OCI-LY1 (cell line): ENCODE measurements around the gene AKT1S1.
A peak's percentile ranks its signal among the peaks of the same experiment; 100 is the strongest.

Experiments
- H2AFZ ChIP-seq: fragments of 200-600 bp; sonication (generic), shearing (Covaris generic); 2 replicates; pipeline ENCODE4 v1.6.0; 2014; ENCODE audit warnings: antibody characterized with exemption, mild to moderate bottlenecking, low read length
- H3F3A ChIP-seq: fragments of 200-600 bp; sonication (generic), shearing (Covaris generic); 2 replicates; pipeline ENCODE4 v1.6.0; 2014; ENCODE audit warnings: mild to moderate bottlenecking, antibody characterized with exemption, low read length, moderate library complexity; ENCODE audit not compliant: insufficient read depth
- H3K27ac ChIP-seq: fragments of 200-600 bp; sonication (generic); 2 replicates; pipeline ENCODE4 v1.5.1; 2014; ENCODE audit warnings: low read length, mixed run types, mild to moderate bottlenecking, low read depth; ENCODE audit not compliant: poor library complexity, severe bottlenecking
- H3K27me3 ChIP-seq: fragments of 200-600 bp; sonication (generic); 2 replicates; pipeline ENCODE4 v1.6.0; 2014; ENCODE audit warnings: antibody characterized with exemption, mild to moderate bottlenecking, low read length, moderate library complexity; ENCODE audit not compliant: insufficient read depth
- H3K36me3 ChIP-seq: fragments of 200-600 bp; sonication (generic); 2 replicates; pipeline ENCODE4 v1.6.1; 2014; ENCODE audit warnings: mild to moderate bottlenecking, antibody characterized with exemption, low read length, moderate library complexity, mixed read lengths; ENCODE audit not compliant: insufficient read depth
- H3K4me1 ChIP-seq: fragments of 200-600 bp; sonication (generic); 2 replicates; pipeline ENCODE4 v1.5.1; 2014; ENCODE audit warnings: mild to moderate bottlenecking, low read length, moderate library complexity; ENCODE audit not compliant: insufficient read depth, severe bottlenecking
- H3K4me2 ChIP-seq: fragments of 200-600 bp; sonication (generic), shearing (Covaris generic); 2 replicates; pipeline ENCODE4 v1.6.1; 2014; ENCODE audit warnings: low read length
- H3K4me3 ChIP-seq: fragments of 200-600 bp; sonication (generic); 2 replicates; pipeline ENCODE4 v1.5.1; 2014; ENCODE audit warnings: low read length, low read depth, mild to moderate bottlenecking, mixed read lengths; ENCODE audit not compliant: poor library complexity, severe bottlenecking
- H3K79me2 ChIP-seq: fragments of 200-600 bp; shearing (Covaris generic); 2 replicates; pipeline ENCODE4 v1.6.1; 2016; ENCODE audit warnings: mixed run types, low read length, mixed read lengths; ENCODE audit not compliant: insufficient read depth
- H3K9ac ChIP-seq: fragments of 200-600 bp; sonication (generic), shearing (Covaris generic); 2 replicates; pipeline ENCODE4 v1.6.1; 2014; ENCODE audit warnings: mild to moderate bottlenecking, low read length, mixed read lengths
- H3K9me2 ChIP-seq: fragments of 200-600 bp; sonication (generic), shearing (Covaris generic); 2 replicates; pipeline ENCODE4 v1.6.1; 2014; ENCODE audit warnings: low read depth, mild to moderate bottlenecking, low read length, mixed read lengths
- H3K9me3 ChIP-seq: fragments of 200-600 bp; shearing (Covaris generic); 2 replicates; pipeline ENCODE4 v1.6.1; 2014; ENCODE audit warnings: low read length, mixed read lengths
- H4K20me1 ChIP-seq: fragments of 200-600 bp; sonication (generic), shearing (Covaris generic); 2 replicates; pipeline ENCODE4 v1.6.0; 2016; ENCODE audit warnings: mild to moderate bottlenecking, low read length; ENCODE audit not compliant: insufficient read depth
- EZH2 ChIP-seq: fragments of 200-600 bp; sonication (generic), shearing (Covaris generic); IDR thresholded peaks from 2 replicates; pipeline ENCODE4 v1.8.0; 2017; ENCODE audit warnings: borderline replicate concordance, mixed run types, mild to moderate bottlenecking, antibody characterized with exemption, low read length, moderate library complexity, mixed read lengths
- TF ChIP-seq, protein P1 (sequence below): fragments of 200-600 bp; sonication (generic), shearing (Covaris generic); IDR thresholded peaks from 2 replicates; pipeline ENCODE4 v1.5.1; 2017; ENCODE audit warnings: mild to moderate bottlenecking, antibody characterized with exemption, low read length, moderate library complexity, mixed read lengths

The AKT1S1 gene

DNA sequence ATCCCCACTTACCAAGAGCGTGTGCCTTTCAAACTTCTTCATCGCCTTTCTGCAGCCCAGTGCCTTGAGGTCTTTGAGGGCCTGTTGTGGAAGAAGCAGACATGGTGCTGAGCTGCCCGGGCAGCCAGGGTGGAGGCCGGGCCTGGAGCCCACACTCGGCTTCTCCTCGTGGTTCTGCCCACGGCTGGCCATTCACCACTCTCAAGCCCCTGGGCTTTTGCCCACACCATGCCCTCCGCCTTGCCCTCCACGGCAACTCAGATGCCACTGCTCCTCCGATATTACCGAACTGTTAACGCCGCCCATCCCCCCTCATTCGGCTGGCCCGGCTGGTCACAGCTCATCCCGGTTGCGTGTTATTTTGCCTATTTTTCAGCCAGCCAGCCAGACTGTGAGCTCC, 14.2 kb upstream of the AKT1S1 start:
- Histone ChIP-seq H2AFZ (no peak overlapping the region), H3K9me3 (no peaks in the 10 kb centered on the region), H3K79me2 (no peaks in the 10 kb centered on the region), H4K20me1 (no peaks in the 10 kb centered on the region), H3K4me2 (peak overlapping the region; percentile 38; the same call in 1 of the 2 replicates), H3K27me3 (no peaks in the 10 kb centered on the region), H3K27ac (no peak overlapping the region), H3K4me1 (peaks cover 40% of the 10 kb centered on the region), H3K36me3 (no peaks in the 10 kb centered on the region; the same call in 1 of the 2 replicates), H3F3A (0 out of 2 replicates have a peak, but pooled peaks cover 2% of the 10 kb centered on the region), H3K9ac (peak overlapping the region; percentile 25; the same call in 1 of the 2 replicates), H3K4me3 (no peak overlapping the region), H3K9me2 (no peaks in the 10 kb centered on the region)
- TF ChIP-seq, protein P1, sequence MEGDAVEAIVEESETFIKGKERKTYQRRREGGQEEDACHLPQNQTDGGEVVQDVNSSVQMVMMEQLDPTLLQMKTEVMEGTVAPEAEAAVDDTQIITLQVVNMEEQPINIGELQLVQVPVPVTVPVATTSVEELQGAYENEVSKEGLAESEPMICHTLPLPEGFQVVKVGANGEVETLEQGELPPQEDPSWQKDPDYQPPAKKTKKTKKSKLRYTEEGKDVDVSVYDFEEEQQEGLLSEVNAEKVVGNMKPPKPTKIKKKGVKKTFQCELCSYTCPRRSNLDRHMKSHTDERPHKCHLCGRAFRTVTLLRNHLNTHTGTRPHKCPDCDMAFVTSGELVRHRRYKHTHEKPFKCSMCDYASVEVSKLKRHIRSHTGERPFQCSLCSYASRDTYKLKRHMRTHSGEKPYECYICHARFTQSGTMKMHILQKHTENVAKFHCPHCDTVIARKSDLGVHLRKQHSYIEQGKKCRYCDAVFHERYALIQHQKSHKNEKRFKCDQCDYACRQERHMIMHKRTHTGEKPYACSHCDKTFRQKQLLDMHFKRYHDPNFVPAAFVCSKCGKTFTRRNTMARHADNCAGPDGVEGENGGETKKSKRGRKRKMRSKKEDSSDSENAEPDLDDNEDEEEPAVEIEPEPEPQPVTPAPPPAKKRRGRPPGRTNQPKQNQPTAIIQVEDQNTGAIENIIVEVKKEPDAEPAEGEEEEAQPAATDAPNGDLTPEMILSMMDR, result no peak
- no peak for TF ChIP-seq EZH2

DNA sequence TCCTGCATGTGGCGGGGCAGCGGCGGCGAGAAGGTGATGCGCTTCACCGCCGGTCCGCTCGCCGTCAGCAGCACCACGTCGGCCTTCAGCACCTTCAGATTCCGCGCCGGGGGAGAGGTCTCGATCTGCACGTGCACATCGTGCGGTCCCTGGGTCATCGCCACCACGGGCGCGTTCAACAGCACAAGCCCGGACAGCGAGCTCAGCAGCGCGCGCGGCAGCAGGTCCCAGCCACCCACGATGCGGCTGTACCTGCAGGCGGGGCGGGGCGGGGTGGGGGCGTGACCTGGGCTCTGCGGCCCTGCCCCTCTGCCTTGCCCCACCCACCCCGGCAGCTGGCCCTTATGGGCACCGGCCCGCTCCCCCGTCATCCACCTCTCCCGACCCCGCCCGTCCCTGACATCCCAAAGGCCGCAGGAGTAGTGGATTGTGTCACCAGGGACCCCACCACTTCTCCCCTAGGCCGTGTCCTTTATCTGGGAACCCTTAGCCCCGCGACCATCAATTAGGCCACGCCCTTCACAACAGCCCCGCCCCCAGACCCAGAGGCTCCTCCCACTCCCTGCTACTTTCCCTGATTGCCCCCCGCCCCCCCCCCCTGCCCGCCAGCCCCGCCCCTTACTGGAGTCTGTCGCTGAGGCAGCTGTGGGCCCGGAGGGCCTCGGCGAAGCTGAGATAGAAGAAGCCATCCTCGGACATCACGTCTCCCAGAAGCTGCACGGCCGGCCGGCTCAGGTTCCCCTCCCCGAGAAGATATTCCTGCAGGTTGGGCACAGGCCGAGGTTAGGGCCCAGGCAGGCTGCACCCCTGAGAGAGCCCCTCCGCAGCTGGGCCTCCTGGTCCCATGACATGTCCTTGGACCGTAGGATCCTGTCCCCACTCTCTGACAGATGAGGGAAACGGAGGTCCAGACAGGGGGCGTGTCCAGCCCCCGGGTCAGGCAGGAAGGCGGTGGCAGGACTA, 13.5 kb upstream of the AKT1S1 start:
- peak overlapping the region; percentile 60 for H3K4me3 ChIP-seq
- no peak overlapping the region for H2AFZ ChIP-seq
- H3K4me1 ChIP-seq, result peaks cover 39% of the 10 kb centered on the region
- H3K27ac ChIP-seq, result peak overlapping the region; percentile 76
- H3K4me2 ChIP-seq, result peak overlapping the region; percentile 86
- H3K27me3 ChIP-seq, result no peaks in the 10 kb centered on the region
- H3K9me3 ChIP-seq, result no peaks in the 10 kb centered on the region
- 0 out of 2 replicates have a peak, but pooled peaks cover 2% of the 10 kb centered on the region for H3F3A ChIP-seq
- H3K36me3 ChIP-seq, result peaks cover 2% of the 10 kb centered on the region
- peak overlapping the region; percentile 59 for H3K9ac ChIP-seq
- H3K9me2 ChIP-seq, result no peaks in the 10 kb centered on the region
- TF ChIP-seq, protein P1, result peak; percentile 8; the same call in 1 of the 2 replicates
- no peak for TF ChIP-seq EZH2
- no peaks in the 10 kb centered on the region for H4K20me1 ChIP-seq
- no peaks in the 10 kb centered on the region for H3K79me2 ChIP-seq

DNA sequence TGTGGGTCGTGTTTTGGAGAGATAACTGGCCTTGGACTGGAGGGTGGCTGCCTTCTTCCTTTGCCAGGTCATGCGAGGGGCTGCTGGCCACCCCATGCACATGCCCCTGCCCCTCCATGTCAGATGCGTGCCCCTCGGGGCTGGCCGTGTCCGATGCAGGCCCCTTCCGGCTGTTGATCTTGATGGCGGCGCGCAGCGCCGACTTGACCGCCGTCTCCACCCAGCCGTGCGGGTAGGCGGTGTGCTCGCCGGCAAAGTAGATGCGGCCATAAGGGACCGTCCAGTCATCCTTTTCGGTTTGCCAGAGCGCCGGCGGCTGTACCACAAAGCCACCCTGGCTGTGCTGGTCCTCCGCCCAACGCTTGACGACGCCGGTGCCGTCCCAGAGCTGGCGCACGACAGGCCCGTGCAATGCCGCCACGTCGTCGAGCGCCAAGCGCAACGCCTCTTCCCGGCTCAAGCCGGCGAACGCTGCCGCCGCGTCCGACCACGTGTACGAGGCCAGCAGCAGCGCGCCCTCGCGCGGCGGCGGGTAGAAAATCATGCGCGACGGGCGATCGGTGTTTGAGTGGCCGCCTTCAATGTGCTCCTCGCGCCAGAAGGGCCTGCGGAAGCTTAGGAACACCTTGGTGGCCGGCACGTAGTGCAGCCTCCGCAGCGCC, 12.7 kb upstream of the AKT1S1 start:
- H3K27ac ChIP-seq, result peak overlapping the region; percentile 76
- H3K27me3 ChIP-seq, result no peaks in the 10 kb centered on the region
- no peak overlapping the region for H2AFZ ChIP-seq
- peak overlapping the region; percentile 59; the same call in 1 of the 2 replicates for H3K9ac ChIP-seq
- peaks cover 39% of the 10 kb centered on the region for H3K4me1 ChIP-seq
- no peaks in the 10 kb centered on the region for H3K9me2 ChIP-seq
- peaks cover 7% of the 10 kb centered on the region for H3K36me3 ChIP-seq
- no peaks in the 10 kb centered on the region for H3K9me3 ChIP-seq
- no peaks in the 10 kb centered on the region for H4K20me1 ChIP-seq
- 0 out of 2 replicates have a peak, but pooled peaks cover 2% of the 10 kb centered on the region for H3F3A ChIP-seq
- peak overlapping the region; percentile 86 for H3K4me2 ChIP-seq
- no peaks in the 10 kb centered on the region for H3K79me2 ChIP-seq
- TF ChIP-seq, protein P1, result peak; percentile 83
- no peak for TF ChIP-seq EZH2
- H3K4me3 ChIP-seq, result peak overlapping the region; percentile 60
